ENCODE measurements around the gene RNF213. TPM values are rescaled to one million over a fixed set of nuclear protein-coding genes. Genes with fewer than 3 reads are reported as not detected.
A peak's percentile ranks its signal among the peaks of the same experiment; 100 is the strongest.

The RNF213 gene
- total RNA-seq, 1 experiment from 2014 or later: 71.4 TPM

DNA sequence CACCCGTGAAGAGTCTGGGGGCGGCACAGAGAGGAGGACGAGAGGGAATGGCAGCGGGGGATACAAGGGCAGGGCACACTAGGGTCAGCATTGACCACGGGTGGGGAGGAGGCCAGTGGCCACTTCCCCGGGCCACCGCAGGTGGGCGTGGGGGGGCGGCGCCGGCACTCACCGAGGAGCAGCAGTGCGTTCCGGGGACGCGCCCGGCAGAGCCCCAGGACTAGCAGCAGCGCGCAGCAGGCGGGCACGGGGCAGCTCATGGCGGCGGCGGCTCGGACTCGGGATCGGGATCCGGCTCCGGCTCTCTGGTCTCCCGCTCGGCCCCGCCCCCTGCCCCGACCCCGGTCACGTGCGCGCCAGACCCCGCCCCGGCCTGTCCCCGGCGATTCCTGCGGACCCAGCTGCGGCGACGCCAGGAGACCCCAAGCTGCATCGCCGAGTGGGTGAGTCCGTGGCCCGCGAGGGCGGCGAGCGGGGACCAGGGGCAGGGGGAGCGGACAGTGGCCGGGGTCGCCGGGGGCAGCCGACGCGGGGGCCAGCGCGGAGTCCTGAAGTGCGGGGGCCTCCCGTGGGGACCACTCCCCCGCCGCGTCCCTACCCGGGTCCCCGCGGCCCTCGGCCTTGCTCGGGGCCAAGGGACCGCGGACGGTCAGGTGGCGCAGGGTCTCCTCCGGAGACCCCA, 40.5 kb upstream of the RNF213 start, which contains the start of the genes SGSH and SLC26A11:
Gene SGSH, minus strand, starts transcription at position 280 of the 682 bp plus-strand sequence. Its CDS starts 20 bp downstream, at position 260.
Gene SLC26A11, plus strand, starts transcription at position 374 of the 682 bp plus-strand sequence. CDS start 1,134 bp downstream, outside the sequence.
- peaks cover 20% of the 10 kb centered on the region for H3K4me1 ChIP-seq (ENCODE audit: insufficient read depth, low read length)
- ChIA-PET POLR2A (ENCODE audit: unreplicated experiment) (no interaction called here), CTCF (interaction anchor here (0.5 to 0.7 kb wide), 2 partner anchors 96 to 1034 kb away, joined by 3 to 7 read pairs; no protein-coding TSS in a partner anchor)
- H3K79me2 ChIP-seq (ENCODE audit: low read length): peaks cover 30% of the 10 kb centered on the region
- H3K9me2 ChIP-seq (replicated peaks; ENCODE audit: low read length): no peaks in the 10 kb centered on the region
- H2AFZ ChIP-seq (ENCODE audit: low read length): peak within 1 kb of the TSS; percentile 66
- H3K36me3 ChIP-seq (ENCODE audit: low read depth, low read length): peaks cover 13% of the 10 kb centered on the region
- no peaks in the 10 kb centered on the region for H3K9me3 ChIP-seq (ENCODE audit: low read length)
- BruUV-seq (replicated peaks): no TSS peak
- ATAC-seq (peak; percentile 88), DNase-seq (peak; percentile 63)
- H3K4me3 ChIP-seq (ENCODE audit: low read length): peak within 1 kb of the TSS; percentile 82
- H3K27ac ChIP-seq (ENCODE audit: low read length): peak within 1 kb of the TSS; percentile 31
- peak within 1 kb of the TSS; percentile 82 for H3K9ac ChIP-seq (ENCODE audit: low read length)
- TF ChIP-seq EZH2 (IDR thresholded peaks at IDR 0.05; ENCODE audit: low read length, unreplicated experiment): no peak
- TF ChIP-seq, protein P1, sequence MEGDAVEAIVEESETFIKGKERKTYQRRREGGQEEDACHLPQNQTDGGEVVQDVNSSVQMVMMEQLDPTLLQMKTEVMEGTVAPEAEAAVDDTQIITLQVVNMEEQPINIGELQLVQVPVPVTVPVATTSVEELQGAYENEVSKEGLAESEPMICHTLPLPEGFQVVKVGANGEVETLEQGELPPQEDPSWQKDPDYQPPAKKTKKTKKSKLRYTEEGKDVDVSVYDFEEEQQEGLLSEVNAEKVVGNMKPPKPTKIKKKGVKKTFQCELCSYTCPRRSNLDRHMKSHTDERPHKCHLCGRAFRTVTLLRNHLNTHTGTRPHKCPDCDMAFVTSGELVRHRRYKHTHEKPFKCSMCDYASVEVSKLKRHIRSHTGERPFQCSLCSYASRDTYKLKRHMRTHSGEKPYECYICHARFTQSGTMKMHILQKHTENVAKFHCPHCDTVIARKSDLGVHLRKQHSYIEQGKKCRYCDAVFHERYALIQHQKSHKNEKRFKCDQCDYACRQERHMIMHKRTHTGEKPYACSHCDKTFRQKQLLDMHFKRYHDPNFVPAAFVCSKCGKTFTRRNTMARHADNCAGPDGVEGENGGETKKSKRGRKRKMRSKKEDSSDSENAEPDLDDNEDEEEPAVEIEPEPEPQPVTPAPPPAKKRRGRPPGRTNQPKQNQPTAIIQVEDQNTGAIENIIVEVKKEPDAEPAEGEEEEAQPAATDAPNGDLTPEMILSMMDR (conservative IDR thresholded peaks at IDR 0.05; ENCODE audit: low read depth, low read length): 0 out of 2 replicates have a peak, but pooled peaks have one; percentile 10
- intact Hi-C loops (cut with micrococcal nuclease): loop anchor here (1.0 kb wide), 1 partner anchor 73 kb away; the partner anchor contains the start of gene EIF4A3
- H3K4me2 ChIP-seq (ENCODE audit: low read length): peak within 1 kb of the TSS; percentile 95
- no peaks in the 10 kb centered on the region for H3F3A ChIP-seq (ENCODE audit: low read length, unreplicated experiment)
- H3K27me3 ChIP-seq (ENCODE audit: low read length): no peaks in the 10 kb centered on the region
- peaks cover 5% of the 10 kb centered on the region; the same call in 1 of the 2 replicates for H4K20me1 ChIP-seq (ENCODE audit: low read length)

DNA sequence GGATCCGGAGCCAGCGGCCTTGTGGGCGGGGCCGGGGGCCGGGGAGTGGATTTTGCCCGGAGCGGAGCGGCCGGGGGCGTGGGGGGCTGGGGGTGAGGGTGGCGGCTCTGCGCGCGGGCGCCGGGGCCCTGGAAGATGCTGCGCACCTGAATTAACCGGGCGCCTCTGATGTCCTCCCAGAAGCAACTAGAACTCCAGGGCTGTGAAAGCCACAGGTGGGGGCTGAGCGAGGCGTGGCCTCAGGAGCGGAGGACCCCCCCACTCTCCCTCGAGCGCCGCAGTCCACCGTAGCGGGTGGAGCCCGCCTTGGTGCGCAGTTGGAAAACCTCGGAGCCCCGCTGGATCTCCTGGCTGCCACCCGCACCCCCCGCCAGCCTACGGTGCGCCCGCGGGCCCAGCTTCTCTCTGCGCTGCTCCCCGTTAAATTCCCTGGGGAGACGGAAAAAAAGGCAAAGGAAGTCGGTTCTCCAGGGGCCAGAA, 39.9 kb upstream of the RNF213 start:
- intact Hi-C loops (cut with micrococcal nuclease): loop anchor here (1.0 kb wide), 1 partner anchor 73 kb away; the partner anchor contains the start of gene EIF4A3
- H3K79me2 ChIP-seq (ENCODE audit: low read length): peaks cover 30% of the 10 kb centered on the region
- no peaks in the 10 kb centered on the region for H3K9me3 ChIP-seq (ENCODE audit: low read length)
- CTCF ChIA-PET: interaction anchor here (0.7 kb wide), 1 partner anchor 96 kb away, joined by 7 read pairs; no protein-coding TSS in a partner anchor
- no TSS peak for BruUV-seq (replicated peaks)
- no peaks in the 10 kb centered on the region for H3F3A ChIP-seq (ENCODE audit: low read length, unreplicated experiment)
- H3K36me3 ChIP-seq (ENCODE audit: low read depth, low read length): peaks cover 13% of the 10 kb centered on the region
- TF ChIP-seq, protein P1 (conservative IDR thresholded peaks at IDR 0.05; ENCODE audit: low read depth, low read length): no peak
- no peak for TF ChIP-seq EZH2phosphoT487 (IDR thresholded peaks at IDR 0.05; ENCODE audit: borderline replicate concordance, low read length)
- H4K20me1 ChIP-seq (ENCODE audit: low read length): peaks cover 5% of the 10 kb centered on the region; the same call in 1 of the 2 replicates
- H3K9me2 ChIP-seq (replicated peaks; ENCODE audit: low read length): no peaks in the 10 kb centered on the region
- DNase-seq: no peak
- H3K4me1 ChIP-seq (ENCODE audit: insufficient read depth, low read length): peaks cover 20% of the 10 kb centered on the region
- peak overlapping the region; percentile 95 for H3K4me2 ChIP-seq (ENCODE audit: low read length)
- peak overlapping the region; percentile 66 for H2AFZ ChIP-seq (ENCODE audit: low read length)
- peak overlapping the region; percentile 82 for H3K9ac ChIP-seq (ENCODE audit: low read length)
- POLR2A ChIA-PET (ENCODE audit: unreplicated experiment): no interaction called here
- H3K27me3 ChIP-seq (ENCODE audit: low read length): no peaks in the 10 kb centered on the region
- H3K27ac ChIP-seq (ENCODE audit: low read length): no peak overlapping the region
- ATAC-seq: peak; percentile 32
- H3K4me3 ChIP-seq (ENCODE audit: low read length): peak overlapping the region; percentile 82
